HUES48 (cell line): ENCODE data around the gene SSUH2.
"Not testable (repeated sequence)": the region's sequence is repeated elsewhere in the genome, so short reads cannot be mapped to it uniquely, and the experiment has no call there.

Experiments
- H3K27ac ChIP-seq: one replicate; pipeline ENCODE4 v1.7.0; 2013; ENCODE audit warnings: low read depth, low read length, inconsistent platforms
- H3K27me3 ChIP-seq: 2 replicates; pipeline ENCODE4 v1.6.1; 2013; ENCODE audit warnings: mild to moderate bottlenecking, low read length; ENCODE audit not compliant: control insufficient read depth, insufficient read depth
- H3K36me3 ChIP-seq: 2 replicates; pipeline ENCODE4 v1.6.1; 2013; ENCODE audit warnings: low read length; ENCODE audit not compliant: control insufficient read depth, insufficient read depth
- H3K4me1 ChIP-seq: 2 replicates; pipeline ENCODE4 v1.6.1; 2013; ENCODE audit warnings: mild to moderate bottlenecking, low read length; ENCODE audit not compliant: control insufficient read depth, insufficient read depth
- H3K4me3 ChIP-seq: 2 replicates; pipeline ENCODE4 v1.5.1; 2013; ENCODE audit warnings: mild to moderate bottlenecking, low read depth, low read length
- H3K9ac ChIP-seq: 2 replicates; pipeline ENCODE4 v1.6.1; 2013; ENCODE audit warnings: mild to moderate bottlenecking, low read depth, low read length, moderate library complexity
- H3K9me3 ChIP-seq: 2 replicates; pipeline ENCODE4 v1.6.1; 2013; ENCODE audit warnings: low read length; ENCODE audit not compliant: control insufficient read depth, insufficient read depth

Gene SSUH2

DNA sequence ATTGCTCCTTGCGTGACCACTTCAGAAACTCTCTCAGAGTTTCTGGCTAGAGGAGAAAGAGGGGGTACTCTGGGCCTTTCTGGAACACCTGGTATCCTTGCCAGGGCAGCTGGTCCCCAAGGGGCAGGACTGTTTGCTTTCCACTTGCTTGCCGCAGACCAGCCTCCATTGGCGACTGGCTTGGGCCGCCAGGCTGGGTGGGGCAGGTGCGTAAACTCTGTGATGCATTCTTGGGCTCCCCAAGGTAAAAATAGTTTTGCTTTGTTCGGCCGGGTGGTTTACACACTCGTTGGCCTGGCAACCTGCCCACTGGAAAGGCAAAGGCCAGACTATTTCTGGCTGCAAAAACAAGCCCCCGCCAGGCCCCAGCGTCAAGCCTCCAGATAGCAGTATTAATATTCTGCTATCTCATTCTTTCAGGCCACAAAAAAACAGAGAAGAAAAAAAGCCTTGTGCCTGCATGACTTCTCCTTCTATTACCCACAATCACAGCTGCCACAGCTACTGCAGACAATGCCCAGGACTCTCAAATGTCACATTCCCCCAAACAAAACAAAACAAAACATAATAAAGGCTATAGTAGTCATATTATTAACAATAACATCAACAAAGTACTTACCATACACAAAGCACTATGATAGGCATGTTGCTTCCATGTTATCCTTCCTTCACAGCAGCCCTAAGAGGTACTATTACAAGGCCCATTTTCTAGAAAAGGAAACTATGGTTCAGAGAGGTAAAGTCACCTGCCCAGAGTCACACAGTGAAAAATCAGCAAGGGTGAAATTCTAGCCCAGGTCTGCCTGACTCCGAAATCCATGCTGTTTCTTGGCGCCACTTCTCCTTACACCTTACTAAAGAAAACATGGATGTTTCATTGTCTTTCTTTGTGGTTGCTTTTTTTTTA, 14.0 kb upstream of the SSUH2 start:
- no peak overlapping the region for H3K4me3 ChIP-seq
- H3K27me3 ChIP-seq: no peaks in the 10 kb centered on the region
- peaks cover 5% of the 10 kb centered on the region; the same call in 1 of the 2 replicates for H3K4me1 ChIP-seq
- H3K27ac ChIP-seq: no peak overlapping the region
- H3K9ac ChIP-seq: no peak overlapping the region
- no peaks in the 10 kb centered on the region for H3K36me3 ChIP-seq
- no peaks in the 10 kb centered on the region for H3K9me3 ChIP-seq

DNA sequence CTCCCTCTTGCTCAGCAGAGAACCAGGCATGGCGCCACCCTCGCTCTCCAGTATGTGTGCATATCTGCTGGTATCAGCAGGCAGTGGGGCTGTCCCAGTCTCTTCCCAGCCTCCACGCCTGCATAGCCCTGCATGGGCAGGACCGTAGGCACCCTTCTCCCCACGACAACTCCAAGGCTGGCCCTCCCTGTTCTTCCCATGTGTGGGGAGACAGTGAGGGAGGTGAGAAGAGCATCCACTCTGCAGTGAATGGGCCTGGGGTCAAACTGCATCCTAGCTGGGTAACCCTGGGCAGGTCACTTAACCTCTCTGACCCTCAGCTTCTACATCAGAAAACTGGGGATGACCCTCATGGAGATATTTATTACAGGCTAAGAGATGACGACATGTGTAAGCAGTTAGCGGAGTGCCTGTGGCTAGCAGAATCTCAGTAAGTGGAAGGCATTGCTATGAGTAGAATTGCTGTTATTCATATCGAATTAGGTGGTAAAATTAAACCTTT, 13.3 kb upstream of the SSUH2 start:
- H3K4me3 ChIP-seq: no peak overlapping the region
- no peak overlapping the region for H3K9ac ChIP-seq
- no peaks in the 10 kb centered on the region for H3K36me3 ChIP-seq
- no peak overlapping the region for H3K27ac ChIP-seq
- H3K27me3 ChIP-seq: no peaks in the 10 kb centered on the region
- no peaks in the 10 kb centered on the region for H3K9me3 ChIP-seq
- peaks cover under 1% of the 10 kb centered on the region; the same call in 1 of the 2 replicates for H3K4me1 ChIP-seq

DNA sequence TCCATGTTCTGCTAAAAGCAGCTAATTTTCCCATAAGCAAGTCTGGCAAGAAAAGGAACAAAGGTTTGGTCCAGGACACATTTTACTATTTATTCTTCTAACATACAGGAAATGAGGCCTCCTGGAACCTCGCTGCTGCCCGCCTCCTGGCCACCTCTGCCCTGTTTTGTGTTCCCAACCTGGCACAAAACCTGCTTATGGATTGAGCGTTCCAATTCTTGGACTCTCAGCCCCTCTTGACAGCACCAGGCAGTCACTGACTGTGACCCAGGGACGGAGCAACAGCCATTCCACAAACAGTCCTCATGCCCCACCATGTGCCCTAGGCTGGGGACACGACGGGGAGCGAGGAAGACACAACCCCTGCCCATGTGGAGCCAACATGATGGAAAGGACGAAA, 11.6 kb upstream of the SSUH2 start:
- Histone ChIP-seq H3K9me3 (no peaks in the 10 kb centered on the region), H3K36me3 (no peaks in the 10 kb centered on the region), H3K4me3 (no peak overlapping the region), H3K9ac (no peak overlapping the region), H3K4me1 (no peaks in the 10 kb centered on the region), H3K27ac (no peak overlapping the region), H3K27me3 (peaks cover 4% of the 10 kb centered on the region; the same call in 1 of the 2 replicates)

DNA sequence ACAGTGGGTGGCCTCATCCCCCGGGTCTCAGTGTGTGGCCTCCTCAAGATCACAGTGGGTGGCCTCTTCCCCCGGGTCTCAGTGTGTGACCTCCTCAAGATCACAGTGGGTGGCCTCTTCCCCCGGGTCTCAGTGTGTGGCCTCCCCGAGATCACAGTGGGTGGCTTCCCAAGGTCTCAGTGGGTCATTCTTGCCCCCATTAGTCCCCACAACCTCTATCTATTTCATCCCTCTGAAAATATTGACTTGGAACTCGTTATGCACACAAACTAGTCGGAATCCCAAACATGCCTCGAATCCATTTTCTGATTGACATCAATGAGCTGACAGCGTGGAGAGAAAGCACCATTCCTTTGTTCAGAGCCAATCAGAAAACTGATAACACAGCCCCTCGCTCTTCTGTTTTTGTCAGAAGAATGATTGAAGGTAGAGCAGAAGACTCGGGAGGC, 10.8 kb upstream of the SSUH2 start:
- no peak overlapping the region for H3K27ac ChIP-seq
- H3K4me1 ChIP-seq: no peaks in the 10 kb centered on the region

DNA sequence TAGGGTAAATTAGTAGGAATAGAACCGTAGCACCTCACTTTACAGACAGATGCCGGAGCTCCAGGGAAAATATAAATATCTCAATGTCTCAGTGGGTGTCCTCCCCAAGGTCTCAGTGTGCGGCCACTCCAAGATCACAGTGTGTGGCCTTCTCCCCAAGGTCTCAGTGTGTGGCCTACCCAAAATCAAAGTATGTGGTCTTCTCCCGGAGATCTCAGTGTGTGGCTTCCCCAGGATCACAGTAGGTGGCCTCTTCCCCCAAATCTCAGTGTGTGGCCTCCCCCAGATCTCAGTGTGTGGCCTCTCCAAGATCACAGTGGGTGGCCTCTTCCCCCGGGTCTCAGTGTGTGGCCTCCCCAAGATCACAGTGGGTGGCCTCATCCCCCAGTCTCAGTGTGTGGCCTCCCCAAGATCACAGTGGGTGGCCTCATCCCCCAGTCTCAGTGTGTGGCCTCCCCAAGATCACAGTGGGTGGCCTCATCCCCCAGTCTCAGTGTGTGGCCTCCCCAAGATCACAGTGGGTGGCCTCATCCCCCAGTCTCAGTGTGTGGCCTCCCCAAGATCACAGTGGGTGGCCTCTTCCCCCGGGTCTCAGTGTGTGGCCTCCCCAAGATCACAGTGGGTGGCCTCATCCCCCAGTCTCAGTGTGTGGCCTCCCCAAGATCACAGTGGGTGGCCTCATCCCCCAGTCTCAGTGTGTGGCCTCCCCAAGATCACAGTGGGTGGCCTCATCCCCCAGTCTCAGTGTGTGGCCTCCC, 10.2 kb upstream of the SSUH2 start:
- H3K27ac ChIP-seq, H3K4me1 ChIP-seq, H3K9me3 ChIP-seq, H3K4me3 ChIP-seq, H3K36me3 ChIP-seq, H3K27me3 ChIP-seq, H3K9ac ChIP-seq: not testable (repeated sequence)

More for the DNA sequence above, 10.8 kb upstream of the SSUH2 start:
- no peak overlapping the region for H3K9ac ChIP-seq
- no peaks in the 10 kb centered on the region for H3K9me3 ChIP-seq
- H3K36me3 ChIP-seq: no peaks in the 10 kb centered on the region
- no peak overlapping the region for H3K4me3 ChIP-seq
- peaks cover 4% of the 10 kb centered on the region; the same call in 1 of the 2 replicates for H3K27me3 ChIP-seq

DNA sequence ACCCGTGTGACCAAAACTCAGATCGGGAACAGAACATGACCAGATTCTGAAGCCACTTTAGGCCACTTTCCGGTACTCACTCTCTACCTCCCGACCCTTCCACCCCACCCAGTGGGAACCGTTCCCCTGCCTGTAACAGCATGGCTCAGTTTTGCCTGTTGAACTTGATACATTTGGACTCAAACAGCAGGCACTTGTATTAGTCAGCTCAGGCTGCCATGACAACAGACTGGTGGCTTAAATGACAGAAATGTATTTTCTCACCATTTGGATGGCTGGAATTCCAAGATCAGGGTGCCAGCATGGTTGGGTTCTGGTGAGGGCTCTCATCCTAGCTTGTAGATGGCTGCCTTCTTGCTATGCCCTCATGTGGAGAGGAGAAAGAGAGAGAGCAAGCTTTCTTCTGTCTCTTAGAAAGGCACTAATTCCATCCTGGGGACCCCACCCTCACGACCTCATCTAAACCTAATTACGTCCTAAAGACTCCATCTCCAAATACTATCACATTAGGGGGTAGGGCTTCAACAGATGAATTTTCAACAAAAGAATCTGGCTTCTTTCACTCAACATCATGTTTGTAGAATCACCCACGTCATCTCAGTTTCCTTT, 9.3 kb upstream of the SSUH2 start:
- no peak overlapping the region for H3K4me3 ChIP-seq
- peaks cover 4% of the 10 kb centered on the region; the same call in 1 of the 2 replicates for H3K27me3 ChIP-seq
- no peaks in the 10 kb centered on the region for H3K9me3 ChIP-seq
- no peak overlapping the region for H3K9ac ChIP-seq
- H3K4me1 ChIP-seq: no peaks in the 10 kb centered on the region
- no peak overlapping the region for H3K27ac ChIP-seq
- H3K36me3 ChIP-seq: no peaks in the 10 kb centered on the region

DNA sequence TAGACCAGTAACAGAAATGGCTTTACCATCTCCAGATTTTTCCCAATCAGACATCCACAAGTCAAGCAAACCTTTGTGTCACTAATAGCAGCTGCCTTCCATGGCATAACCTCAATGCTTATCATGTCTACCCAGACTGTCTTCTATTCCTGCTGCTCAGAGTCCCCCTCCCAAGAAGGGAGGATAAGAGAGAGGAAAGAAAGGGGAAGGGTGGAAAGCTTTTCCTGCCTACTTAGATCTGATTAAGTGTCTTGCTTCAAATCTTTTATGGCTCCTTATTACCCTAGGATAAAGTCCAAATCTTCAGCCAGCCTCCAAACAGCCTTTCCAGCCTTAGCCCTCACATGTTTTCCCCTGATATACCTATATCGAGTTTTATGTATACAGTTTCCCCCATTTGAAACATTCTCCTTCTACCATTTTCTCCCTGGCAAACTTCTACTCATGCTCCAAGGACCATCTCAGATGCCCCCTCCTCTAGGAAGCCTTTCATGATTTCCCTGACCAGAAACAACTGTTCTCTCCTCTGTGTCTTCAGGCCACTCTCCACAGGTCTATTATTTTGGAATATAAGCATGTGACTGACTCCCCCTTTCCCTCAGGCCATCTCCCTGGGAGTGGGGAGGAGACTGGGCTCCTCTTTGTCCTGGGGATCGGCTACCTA, 7.9 kb upstream of the SSUH2 start:
- H3K27me3 ChIP-seq: peaks cover 4% of the 10 kb centered on the region; the same call in 1 of the 2 replicates
- no peaks in the 10 kb centered on the region for H3K4me1 ChIP-seq
- no peak overlapping the region for H3K9ac ChIP-seq
- no peak overlapping the region for H3K27ac ChIP-seq
- no peaks in the 10 kb centered on the region for H3K36me3 ChIP-seq
- H3K9me3 ChIP-seq: no peaks in the 10 kb centered on the region
- H3K4me3 ChIP-seq: no peak overlapping the region

DNA sequence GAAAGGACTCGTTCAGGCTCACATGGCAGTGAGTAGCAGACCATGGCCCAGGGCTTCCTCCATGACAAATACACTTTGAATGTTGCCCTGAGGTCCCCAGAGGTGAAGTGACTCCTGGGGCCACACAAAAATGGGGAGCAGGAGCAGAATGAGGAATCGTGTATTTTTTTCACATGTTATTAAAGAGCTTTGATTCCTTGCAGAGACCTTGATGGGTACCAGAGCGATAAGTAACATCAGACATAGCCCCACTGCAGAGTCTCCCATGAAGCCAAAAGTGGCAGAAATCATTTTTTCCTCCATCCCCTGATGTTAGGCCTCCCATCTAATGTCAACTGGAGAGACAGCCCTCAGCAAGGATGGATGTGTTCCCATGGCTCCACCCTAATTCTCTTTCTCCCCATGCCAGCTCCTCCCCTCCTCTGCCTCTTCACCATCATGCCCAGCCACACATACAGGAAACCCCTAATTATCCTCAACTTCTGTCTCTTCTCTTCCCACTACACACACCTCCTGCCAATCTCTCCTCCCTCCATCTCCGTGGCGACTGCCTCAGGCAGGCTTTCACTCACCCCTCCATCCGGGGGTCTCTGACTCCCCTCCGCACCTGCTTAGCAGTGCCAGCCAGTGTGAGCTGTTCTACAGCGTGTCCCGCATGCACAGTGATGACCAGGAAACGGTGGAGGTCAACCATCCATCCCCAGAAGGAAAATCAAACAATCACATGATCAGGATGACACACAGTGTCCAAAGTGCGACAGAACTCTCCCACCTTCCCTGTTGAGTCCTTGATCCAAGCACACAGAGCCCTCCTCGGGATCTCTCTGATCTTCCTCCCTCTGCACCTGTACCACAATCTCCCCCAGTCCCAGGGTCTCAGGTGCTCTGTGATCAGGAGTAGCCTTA, 7.1 kb upstream of the SSUH2 start:
- no peaks in the 10 kb centered on the region for H3K9me3 ChIP-seq
- no peaks in the 10 kb centered on the region for H3K4me1 ChIP-seq
- H3K27me3 ChIP-seq: peaks cover 4% of the 10 kb centered on the region; the same call in 1 of the 2 replicates
- no peak overlapping the region for H3K27ac ChIP-seq
- H3K9ac ChIP-seq: no peak overlapping the region
- no peak overlapping the region for H3K4me3 ChIP-seq
- no peaks in the 10 kb centered on the region for H3K36me3 ChIP-seq

DNA sequence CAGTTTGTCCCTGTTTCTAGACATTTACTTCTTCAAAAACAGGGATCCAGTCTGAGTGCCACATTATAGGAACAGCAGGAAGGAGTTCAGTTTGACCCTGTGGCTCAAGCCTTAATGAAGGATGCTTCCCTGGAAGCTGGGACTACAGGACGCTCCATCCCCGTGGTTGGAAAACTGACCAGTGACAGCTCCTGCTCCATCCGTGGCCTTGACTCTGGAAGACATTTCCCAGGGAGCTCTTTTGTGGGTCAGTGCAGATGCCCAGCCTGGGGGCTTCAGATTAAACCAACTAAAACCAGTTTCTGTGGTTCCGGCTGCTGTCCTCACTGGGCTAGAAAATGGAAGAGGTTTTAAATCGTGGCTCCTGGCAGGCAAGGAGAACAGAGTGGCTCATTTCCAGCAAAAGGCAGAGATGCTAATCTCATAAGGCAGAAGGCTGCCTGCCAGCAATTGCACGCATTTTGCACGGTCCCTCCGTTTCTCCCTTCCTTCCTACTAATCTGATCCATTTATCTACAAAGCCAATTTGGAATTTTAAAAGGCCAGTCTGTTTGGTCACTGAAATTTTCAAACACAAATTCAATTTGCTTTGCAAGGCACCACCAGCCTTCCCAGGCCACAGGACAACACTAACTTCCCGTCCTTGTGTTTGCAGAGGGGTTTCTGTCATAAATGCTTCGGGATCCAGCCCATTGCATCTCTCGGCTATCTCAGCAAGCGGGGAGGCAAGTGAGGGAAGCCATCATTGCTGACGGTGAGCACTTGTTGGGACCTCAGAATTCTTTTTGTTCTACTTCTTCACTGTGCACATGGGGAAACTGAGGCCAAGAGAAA, 6.2 kb upstream of the SSUH2 start:
- Histone ChIP-seq H3K27ac (no peak overlapping the region), H3K4me1 (no peaks in the 10 kb centered on the region)

More for the DNA sequence above, 6.2 kb upstream of the SSUH2 start:
- no peak overlapping the region for H3K9ac ChIP-seq
- H3K9me3 ChIP-seq: no peaks in the 10 kb centered on the region
- H3K27me3 ChIP-seq: peaks cover 4% of the 10 kb centered on the region; the same call in 1 of the 2 replicates
- H3K36me3 ChIP-seq: no peaks in the 10 kb centered on the region
- H3K4me3 ChIP-seq: no peak overlapping the region
